Measurements from ENCODE around the gene ATP11A.
"Not testable (repeated sequence)": the region's sequence is repeated elsewhere in the genome, so short reads cannot be mapped to it uniquely, and the experiment has no call there.

Gene ATP11A

DNA sequence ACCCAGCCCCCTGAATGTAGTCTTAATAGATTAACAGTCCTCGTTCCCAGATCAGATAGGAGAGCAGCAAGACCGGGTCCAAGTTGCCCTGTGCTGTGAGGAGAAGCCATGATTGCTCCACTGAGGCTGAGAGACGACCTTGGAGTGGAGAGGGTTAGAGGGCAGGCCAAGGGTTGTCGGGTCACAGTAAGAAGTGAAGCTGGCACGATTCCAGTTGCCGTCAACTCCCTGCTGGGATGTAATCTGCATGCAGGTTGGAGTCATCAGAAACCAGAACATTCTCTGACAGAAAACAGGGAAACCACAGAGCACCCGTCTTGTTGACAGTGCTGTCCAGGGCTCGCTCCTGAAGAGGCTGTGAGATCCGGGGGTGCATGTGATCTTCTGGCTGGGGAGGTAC is 19.0 kb upstream of the ATP11A start:
- DNase-seq (ENCODE audit: low read depth): no peak

DNA sequence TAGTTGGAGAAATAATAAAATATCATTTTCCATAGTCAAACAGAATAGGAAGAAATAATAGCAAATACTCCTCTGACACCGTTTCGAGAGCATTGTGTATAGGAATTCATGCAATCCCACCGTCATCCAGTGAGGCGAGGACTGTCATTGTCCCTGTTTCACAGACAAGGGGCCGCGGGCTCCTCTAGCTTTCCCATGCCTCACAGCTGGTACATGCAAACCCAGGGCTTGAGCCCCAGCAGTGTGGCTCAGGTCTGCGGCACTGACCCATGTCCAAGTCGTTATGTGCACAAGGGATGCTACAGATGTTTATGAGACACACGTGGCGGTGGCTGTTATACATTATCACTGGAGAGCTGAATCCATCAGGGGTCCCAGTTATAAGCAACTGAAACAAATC is 18.5 kb upstream of the ATP11A start:
- no peak for DNase-seq (ENCODE audit: low read depth)

GRCh38 chr13:112672651-112673284 is 17.1 kb upstream of the ATP11A start:
- no peak for DNase-seq (ENCODE audit: low read depth)

DNA sequence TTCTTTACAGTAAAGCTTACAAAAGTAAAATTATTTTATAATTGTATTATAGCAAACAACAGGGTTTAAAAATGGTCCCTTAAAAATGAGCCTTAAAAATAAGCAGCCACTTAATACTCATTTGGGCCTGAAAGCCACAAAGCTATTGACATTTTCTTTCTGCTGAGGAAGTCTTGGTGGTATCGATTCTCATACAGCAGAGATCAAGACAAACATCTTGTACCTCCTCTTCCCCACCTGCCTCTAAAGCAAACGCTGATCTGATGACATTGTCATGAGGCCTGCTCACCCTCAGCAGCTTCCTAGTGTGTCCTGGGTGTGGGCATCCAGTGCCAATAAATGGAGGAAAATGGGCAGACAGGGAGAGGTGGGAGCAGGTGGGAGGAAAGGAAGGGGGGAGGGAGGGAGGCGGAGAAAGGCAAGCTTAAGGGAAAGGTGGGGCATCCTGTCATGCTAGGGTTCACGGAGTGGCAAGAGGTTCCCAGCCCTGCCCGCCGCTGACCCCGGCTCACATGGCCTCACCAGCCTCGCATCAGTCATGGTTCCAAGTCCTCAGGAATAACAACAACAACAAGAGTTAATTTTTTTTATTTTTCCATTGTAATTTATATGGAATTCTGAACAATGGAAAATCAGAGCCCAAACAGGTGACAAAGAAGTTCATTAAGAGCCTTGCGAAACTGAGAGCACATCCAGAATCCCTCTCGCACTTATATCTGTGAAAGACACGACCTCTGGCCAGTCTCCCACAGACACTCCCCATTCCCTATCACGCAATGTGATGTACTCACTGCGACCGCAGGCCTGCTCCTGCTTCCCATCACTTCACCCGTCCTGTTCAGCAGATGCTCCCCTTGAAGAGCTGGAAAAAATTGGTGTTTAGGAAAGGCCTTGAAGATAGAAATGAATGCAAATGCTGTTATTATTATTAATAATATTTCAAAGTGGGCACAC is 15.1 kb upstream of the ATP11A start:
- no peak for DNase-seq (ENCODE audit: low read depth)

- DNase-seq (ENCODE audit: low read depth): no peak
Measured at GRCh38 chr13:112675366-112675756, 14.5 kb upstream of the ATP11A start.

- not testable (repeated sequence) for DNase-seq (ENCODE audit: low read depth)
Measured at GRCh38 chr13:112677421-112677962, 12.3 kb upstream of the ATP11A start.

DNA sequence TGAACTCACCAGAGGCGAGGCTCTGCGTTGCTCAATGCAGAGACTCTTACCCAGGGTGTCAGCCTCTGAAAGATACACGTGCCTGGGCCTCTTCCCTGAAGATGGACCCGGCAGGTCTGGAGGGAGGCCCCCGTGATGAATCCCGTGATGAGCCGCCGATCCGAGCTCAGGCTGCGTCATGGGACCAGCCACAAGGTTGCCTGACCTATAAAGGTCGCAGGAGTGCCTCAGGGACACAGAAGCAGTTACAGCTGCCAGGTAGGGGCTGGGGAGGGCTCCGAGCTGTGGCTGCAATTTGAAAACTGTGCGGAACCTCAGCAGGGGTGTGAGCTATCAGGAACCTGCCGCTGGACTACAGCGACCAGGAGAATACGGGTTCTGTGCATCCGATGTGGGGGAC is 10.5 kb upstream of the ATP11A start:
- no peak for DNase-seq (ENCODE audit: low read depth)

DNA sequence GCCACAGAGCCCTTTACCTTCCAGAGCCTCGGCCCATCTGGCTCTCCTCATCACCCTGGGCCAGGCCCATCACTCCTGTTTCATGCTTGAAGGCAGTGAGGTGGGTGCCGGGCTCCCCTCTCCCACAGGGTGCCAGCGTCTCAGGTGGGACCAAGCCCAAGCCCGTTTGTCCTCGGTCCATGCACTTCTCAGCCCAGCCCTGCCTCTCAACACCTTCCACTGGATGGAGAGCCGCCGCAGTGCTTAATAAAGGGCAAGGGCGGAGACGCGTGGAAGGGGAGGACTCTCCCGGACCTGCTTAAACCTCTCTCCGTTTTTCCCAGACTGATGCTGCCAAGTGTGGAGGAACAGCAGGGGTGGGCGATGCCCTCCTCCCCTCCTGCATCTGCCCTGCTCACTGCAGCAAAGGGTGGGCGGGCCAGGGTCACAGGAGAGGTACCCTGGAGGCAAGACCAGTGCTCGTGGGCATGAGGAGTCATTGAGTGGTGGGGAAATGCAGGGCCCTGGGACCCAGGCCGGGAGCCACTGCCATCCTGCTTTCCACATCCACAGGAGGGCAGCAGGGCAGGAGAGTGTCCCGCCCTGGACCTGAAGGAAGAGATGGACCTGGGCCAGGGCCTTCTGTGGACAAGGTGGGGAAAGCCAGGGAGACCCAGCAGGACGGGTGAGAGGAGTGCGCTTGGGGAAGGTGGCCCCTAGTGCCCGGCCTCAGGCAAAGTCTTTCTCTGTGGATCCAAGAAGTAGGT is 9.7 kb upstream of the ATP11A start:
- DNase-seq (ENCODE audit: low read depth): no peak

DNA sequence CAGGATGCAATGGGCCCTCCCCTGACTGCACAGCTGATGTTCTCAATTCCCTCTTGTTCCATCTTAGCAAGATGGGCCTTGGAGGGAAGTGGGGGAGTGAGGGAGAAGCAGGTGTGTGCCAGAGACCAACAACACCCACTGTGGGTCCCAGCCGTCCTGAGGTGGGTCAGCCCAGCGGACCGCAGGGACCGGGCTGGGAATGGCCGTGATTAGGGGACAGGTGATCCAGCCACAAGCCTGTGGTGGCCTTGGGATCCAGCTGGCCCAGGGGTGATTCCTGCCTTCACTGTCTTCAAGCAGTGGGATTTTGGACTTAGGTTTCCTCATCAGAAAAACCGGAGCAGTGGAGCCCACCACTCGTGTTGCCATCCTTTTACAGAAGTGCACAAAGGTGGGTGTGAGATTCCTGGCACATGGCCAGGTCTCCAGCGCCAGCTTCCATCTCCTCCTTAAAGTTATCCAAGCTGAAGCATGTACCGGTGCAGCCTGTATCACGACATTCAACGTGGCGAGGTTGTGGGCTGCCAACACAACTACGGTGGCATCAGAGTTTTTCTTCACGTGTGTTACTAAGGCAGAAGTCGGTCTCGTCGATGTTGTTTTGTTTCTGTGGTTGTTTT is 9.0 kb upstream of the ATP11A start:
- no peak for DNase-seq (ENCODE audit: low read depth)

- no peak for DNase-seq (ENCODE audit: low read depth)
Measured at GRCh38 chr13:112683581-112683980, 6.3 kb upstream of the ATP11A start.

GRCh38 chr13:112684071-112684845 is 5.6 kb upstream of the ATP11A start:
- DNase-seq (ENCODE audit: low read depth): no peak

GRCh38 chr13:112685189-112685805 is 4.5 kb upstream of the ATP11A start:
- DNase-seq (ENCODE audit: low read depth): not testable (repeated sequence)

- no peak for DNase-seq (ENCODE audit: low read depth)
Measured at GRCh38 chr13:112685896-112686295, 3.9 kb upstream of the ATP11A start.

- DNase-seq (ENCODE audit: low read depth): no peak
Measured at GRCh38 chr13:112686364-112686763, 3.5 kb upstream of the ATP11A start.

- no peak for DNase-seq (ENCODE audit: low read depth)
Measured at GRCh38 chr13:112686987-112687386, 2.9 kb upstream of the ATP11A start.

- DNase-seq (ENCODE audit: low read depth): no peak
Measured at GRCh38 chr13:112687836-112688559, 1.8 kb upstream of the ATP11A start.

GRCh38 chr13:112688560-112689302 is 1.1 kb upstream of the ATP11A start:
- no peak for DNase-seq (ENCODE audit: low read depth)

- DNase-seq (ENCODE audit: low read depth): no peak
Measured at GRCh38 chr13:112690283-112690929, 568 bp downstream of the ATP11A start.

DNA sequence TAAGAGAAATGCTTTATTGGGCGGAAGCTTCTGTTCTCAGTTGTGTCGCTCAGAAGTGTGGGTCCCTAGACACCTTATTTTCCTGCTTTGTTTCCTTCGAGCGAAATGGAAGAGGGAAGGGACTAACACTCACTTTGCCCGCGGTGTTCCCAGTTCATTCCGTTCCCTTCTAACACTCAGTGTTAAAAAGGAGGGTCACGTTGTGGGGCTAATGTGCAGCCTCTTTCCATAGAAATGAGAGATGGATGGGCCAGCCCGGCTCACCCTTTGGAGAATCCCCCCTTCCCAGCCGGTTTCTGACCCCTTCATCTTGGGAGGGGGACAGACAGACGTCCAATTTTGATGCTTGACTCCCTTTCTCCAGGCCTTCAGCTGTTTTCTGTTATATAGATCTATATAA is 2.3 kb downstream of the ATP11A start:
- DNase-seq (ENCODE audit: low read depth): no peak
